Muscle layer of colon (tissue), 2 donors: Measurements from ENCODE around the gene PSG6.
"Not testable (repeated sequence)": the region's sequence is repeated elsewhere in the genome, so short reads cannot be mapped to it uniquely, and the experiment has no call there.

Experiments
- H3K27ac ChIP-seq: one replicate; pipeline ENCODE4 v1.7.0; 2013; ENCODE audit warnings: low read depth, mild to moderate bottlenecking, low read length, moderate library complexity
- H3K27me3 ChIP-seq, 2 donors: one replicate each; pipeline ENCODE4 v1.7.0; 2013; ENCODE audit warnings: low read length in 2 of 2, mild to moderate bottlenecking in 2 of 2; ENCODE audit not compliant: insufficient read depth in 2 of 2, control insufficient read depth in 1 of 2
- H3K36me3 ChIP-seq: one replicate; pipeline ENCODE4 v1.7.0; 2013; ENCODE audit warnings: mild to moderate bottlenecking, low read length; ENCODE audit not compliant: insufficient read depth
- H3K4me1 ChIP-seq: one replicate; pipeline ENCODE4 v1.7.0; 2013; ENCODE audit warnings: mild to moderate bottlenecking, low read length; ENCODE audit not compliant: insufficient read depth
- H3K4me3 ChIP-seq, 2 donors: one replicate each; pipeline ENCODE4 v1.7.0; 2013; ENCODE audit warnings: low read length in 2 of 2, low read depth in 1 of 2, mild to moderate bottlenecking in 1 of 2, moderate library complexity in 1 of 2
- H3K9ac ChIP-seq: one replicate; pipeline ENCODE4 v1.7.0; 2013; ENCODE audit warnings: low read length
- H3K9me3 ChIP-seq: one replicate; pipeline ENCODE4 v1.7.0; 2013; ENCODE audit warnings: mild to moderate bottlenecking, low read length
- donor health status: abdominal sarcoma.
- donor health status: Adenocarcinoma of cecum.

Gene PSG6

DNA sequence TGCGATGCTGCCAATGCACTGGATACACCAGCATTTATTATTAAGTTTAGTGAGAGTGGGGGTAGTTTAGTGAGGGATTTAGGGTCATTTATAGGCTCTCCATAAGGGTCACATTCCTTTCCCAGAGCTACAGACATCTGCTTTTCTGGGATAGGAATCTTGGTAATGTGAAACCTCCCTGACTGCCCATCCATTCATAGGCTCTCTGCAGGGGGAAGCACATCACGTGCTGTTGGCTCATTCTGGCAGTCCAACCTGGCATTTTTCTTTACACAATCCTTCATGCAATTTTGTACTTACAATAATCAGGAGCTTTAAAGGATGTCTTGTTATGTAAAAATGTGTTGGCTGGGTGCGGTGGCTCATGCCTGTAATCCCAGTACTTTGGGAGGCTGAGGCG, 17.1 kb downstream of the PSG6 start:
- H3K9ac ChIP-seq, H3K4me3 ChIP-seq, H3K9me3 ChIP-seq, H3K27me3 ChIP-seq, H3K27ac ChIP-seq, H3K36me3 ChIP-seq, H3K4me1 ChIP-seq: not testable (repeated sequence)

DNA sequence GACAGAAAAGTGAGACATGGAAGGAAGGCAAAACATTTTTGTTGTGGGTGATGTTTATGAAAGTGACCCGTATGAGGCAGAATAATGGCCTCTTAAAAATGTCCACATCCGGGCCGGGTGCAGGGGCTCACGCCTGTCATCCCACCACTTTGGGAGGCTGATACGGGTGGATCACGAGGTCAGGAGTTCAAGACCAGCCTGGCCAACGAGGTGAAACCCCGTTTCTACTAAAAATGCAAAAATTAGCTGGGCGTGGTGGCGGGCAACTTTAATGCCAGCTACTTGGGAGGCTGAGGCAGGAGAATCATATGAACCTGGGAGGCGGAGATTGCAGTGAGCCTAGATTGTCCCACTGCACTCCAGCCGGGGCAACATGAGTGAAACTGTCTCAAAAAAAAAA, 18.0 kb downstream of the PSG6 start:
- not testable (repeated sequence) for H3K36me3 ChIP-seq, H3K4me3 ChIP-seq, H3K27me3 ChIP-seq, H3K4me1 ChIP-seq, H3K9ac ChIP-seq, H3K9me3 ChIP-seq, H3K27ac ChIP-seq

DNA sequence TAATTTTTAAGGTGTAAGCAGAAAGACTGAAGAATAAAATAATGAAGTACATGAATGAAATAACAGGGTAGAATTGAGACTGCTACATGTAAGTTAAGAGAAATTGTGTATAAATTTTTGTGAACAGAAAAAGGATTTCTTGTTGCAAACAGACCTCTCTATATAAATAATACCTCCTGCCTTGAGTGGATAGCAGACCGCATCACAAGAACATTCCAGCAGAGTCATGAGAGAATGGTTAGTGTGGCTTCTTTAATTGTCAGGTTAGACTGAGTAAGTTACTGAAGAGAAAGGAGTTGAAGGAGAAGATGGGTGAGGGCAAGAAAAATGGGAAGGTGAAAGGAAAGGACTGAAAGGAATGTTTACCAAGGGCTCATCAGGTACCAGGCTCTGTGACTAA, 18.6 kb downstream of the PSG6 start:
- H3K27me3 ChIP-seq, H3K9me3 ChIP-seq, H3K4me1 ChIP-seq, H3K4me3 ChIP-seq, H3K36me3 ChIP-seq, H3K9ac ChIP-seq, H3K27ac ChIP-seq: not testable (repeated sequence)

GRCh38 chr19:42898656-42899055, 19.0 kb downstream of the PSG6 start:
- not testable (repeated sequence) for H3K36me3 ChIP-seq, H3K4me1 ChIP-seq, H3K9ac ChIP-seq, H3K9me3 ChIP-seq, H3K27ac ChIP-seq, H3K27me3 ChIP-seq, H3K4me3 ChIP-seq

DNA sequence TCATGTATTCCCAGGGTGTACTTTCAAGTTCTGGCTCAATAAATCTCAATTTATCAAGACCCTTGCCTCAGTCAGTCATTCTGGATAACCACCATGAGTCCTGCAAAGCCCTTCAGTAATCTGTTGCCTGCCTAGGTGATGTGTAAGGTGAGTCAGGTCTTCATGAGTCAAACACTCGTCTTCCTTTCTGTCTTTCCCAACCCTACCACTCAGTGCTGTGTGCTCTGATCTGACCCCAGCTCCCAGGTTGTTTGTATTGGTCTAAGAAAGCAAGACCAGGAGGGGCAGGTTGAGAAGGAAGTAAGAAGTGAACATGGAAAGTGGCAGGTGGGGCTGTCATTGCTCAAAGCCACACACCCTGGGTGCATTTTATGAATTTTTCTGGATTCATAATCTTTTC, 20.0 kb downstream of the PSG6 start:
- not testable (repeated sequence) for H3K27me3 ChIP-seq, H3K9me3 ChIP-seq

DNA sequence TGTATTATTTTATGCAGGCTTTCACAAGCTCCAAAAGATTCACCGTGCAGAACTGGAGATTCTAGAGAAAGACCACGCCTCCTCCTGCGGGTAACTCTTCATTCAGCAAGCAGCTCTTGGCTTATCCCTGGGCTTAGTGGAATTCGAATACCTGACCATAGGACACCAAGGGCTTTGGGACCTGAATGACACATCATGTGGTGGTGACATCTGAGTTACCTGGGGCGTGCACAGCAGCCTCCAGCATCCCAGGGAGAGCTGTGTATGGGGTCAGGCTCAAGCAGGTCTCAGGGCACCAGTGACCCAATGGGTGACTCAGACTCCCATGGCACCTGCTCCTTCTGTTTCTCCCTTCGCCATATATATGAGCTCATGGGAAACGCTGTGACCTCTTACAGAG, 27.2 kb downstream of the PSG6 start:
- not testable (repeated sequence) for H3K4me1 ChIP-seq, H3K27ac ChIP-seq, H3K9me3 ChIP-seq, H3K4me3 ChIP-seq, H3K27me3 ChIP-seq, H3K36me3 ChIP-seq, H3K9ac ChIP-seq

More for the DNA sequence above, 20.0 kb downstream of the PSG6 start:
- H3K4me3 ChIP-seq, H3K4me1 ChIP-seq, H3K27ac ChIP-seq, H3K9ac ChIP-seq, H3K36me3 ChIP-seq: not testable (repeated sequence)

GRCh38 chr19:42887876-42888445, 29.7 kb downstream of the PSG6 start:
- not testable (repeated sequence) for H3K27me3 ChIP-seq, H3K27ac ChIP-seq

DNA sequence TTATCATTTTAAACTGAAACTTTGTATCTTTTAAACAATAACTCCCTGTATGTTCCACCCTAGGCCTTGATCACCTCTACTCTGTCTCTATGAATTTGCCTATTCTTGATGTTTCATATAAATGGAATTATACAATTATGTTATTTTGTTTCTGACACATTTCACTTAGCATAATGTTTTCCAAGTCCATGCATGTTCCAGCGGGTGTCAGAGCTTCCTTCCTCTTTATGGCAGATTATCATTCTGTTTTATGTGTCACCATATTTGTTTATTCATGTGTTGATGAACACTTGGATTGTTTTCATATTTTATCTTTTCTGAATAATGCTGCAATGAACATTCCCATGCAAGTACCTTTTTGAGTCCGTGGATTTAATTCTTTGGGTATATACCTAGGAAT, 35.0 kb downstream of the PSG6 start:
- H3K9me3 ChIP-seq, H3K4me1 ChIP-seq, H3K27me3 ChIP-seq, H3K36me3 ChIP-seq, H3K4me3 ChIP-seq, H3K27ac ChIP-seq, H3K9ac ChIP-seq: not testable (repeated sequence)

More at GRCh38 chr19:42887876-42888445, 29.7 kb downstream of the PSG6 start:
- not testable (repeated sequence) for H3K4me3 ChIP-seq, H3K36me3 ChIP-seq, H3K4me1 ChIP-seq, H3K9ac ChIP-seq, H3K9me3 ChIP-seq

DNA sequence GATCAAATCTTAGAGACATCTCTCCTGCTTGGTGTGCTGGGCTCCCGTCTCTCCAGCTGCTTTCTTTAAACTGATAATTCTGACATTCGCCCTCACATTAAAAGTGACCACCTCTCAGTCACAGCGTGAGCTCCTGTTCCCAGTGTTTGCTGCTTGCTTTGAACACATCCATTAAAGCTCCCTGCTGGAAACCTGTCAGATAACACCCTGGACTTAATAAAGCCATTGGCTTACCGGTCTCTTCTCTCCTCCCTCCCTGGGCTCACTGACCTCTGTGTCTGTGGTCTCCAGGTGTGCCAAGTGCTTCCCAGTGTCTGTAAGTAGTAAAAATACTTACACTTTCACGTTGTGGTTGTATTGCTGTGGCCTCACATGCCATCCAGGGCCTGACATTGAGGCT, 35.7 kb downstream of the PSG6 start:
- H3K36me3 ChIP-seq, H3K4me3 ChIP-seq, H3K9ac ChIP-seq, H3K27ac ChIP-seq, H3K27me3 ChIP-seq, H3K4me1 ChIP-seq, H3K9me3 ChIP-seq: not testable (repeated sequence)

GRCh38 chr19:42881279-42881678, 36.4 kb downstream of the PSG6 start:
- not testable (repeated sequence) for H3K4me1 ChIP-seq, H3K27me3 ChIP-seq, H3K27ac ChIP-seq, H3K4me3 ChIP-seq, H3K9ac ChIP-seq, H3K36me3 ChIP-seq, H3K9me3 ChIP-seq

DNA sequence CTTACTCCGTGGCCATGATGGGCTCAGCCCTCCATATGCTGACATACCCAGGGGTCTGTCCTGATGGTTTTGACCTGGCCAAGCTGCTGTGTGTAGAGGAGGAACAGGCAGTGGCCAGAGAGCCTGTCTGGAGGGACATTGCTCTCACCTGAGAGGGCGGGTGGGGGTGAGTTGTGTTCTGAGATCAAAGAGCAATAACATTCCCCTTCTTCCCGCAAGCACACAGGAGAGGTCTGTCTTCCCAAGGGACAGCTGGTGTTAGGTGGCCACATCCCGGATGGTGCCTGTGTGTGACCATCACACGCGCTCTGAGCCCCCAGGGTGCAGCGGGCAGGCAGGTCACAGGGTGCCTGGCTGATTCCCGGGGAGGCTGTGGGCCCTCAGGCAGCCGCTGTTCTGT, 37.1 kb downstream of the PSG6 start:
- not testable (repeated sequence) for H3K36me3 ChIP-seq, H3K27ac ChIP-seq, H3K9me3 ChIP-seq, H3K27me3 ChIP-seq, H3K9ac ChIP-seq, H3K4me1 ChIP-seq, H3K4me3 ChIP-seq

DNA sequence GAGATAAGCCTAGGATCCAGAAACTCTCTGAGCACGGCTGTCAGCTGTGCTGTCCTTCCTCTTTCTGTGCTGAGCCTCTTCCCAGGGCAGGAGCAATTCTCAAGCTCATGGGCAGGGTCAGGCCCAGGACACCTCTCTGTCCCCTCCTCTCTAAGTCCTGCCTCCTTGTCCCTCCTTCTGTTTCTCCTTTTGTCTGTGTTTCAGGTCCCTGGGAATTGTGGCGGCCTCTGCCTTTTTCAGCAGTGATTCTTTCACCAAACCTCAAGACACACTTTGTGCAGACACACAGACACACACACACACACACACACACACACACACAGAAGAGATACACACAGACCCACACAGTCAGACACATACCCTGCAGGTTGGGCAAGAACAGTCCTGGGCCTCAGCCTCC, 38.1 kb downstream of the PSG6 start, which contains the start of gene PSG1:
TSS of gene PSG1 (minus strand) at position 101 of the 400 bp plus-strand sequence. CDS start 132 bp downstream, outside the sequence.
- no peaks in the 10 kb centered on the region for H3K27me3 ChIP-seq
- no peaks in the 10 kb centered on the region for H3K9me3 ChIP-seq
- no peaks in the 10 kb centered on the region for H3K4me1 ChIP-seq

More for the DNA sequence above, 38.1 kb downstream of the PSG6 start, which contains the start of gene PSG1:
- no peak within 1 kb of the TSS for H3K4me3 ChIP-seq
- no peaks in the 10 kb centered on the region for H3K36me3 ChIP-seq
- H3K27ac ChIP-seq = no peak within 1 kb of the TSS
- H3K9ac ChIP-seq = no peak within 1 kb of the TSS
